Urothelium cell line (cell line): Measurements from ENCODE around the gene ANKRD13D.

Experiments used
- DNase-seq: peaks from one replicate; pipeline ENCODE4 v3.0.0; 2011; ENCODE audit warnings: low spot score, mixed read lengths
- FAIRE-seq: peaks from 2 replicates; lab custom pipeline; 2011; peaks lifted over from hg19 to GRCh38; lab: Jason Lieb, UNC

Gene ANKRD13D

DNA sequence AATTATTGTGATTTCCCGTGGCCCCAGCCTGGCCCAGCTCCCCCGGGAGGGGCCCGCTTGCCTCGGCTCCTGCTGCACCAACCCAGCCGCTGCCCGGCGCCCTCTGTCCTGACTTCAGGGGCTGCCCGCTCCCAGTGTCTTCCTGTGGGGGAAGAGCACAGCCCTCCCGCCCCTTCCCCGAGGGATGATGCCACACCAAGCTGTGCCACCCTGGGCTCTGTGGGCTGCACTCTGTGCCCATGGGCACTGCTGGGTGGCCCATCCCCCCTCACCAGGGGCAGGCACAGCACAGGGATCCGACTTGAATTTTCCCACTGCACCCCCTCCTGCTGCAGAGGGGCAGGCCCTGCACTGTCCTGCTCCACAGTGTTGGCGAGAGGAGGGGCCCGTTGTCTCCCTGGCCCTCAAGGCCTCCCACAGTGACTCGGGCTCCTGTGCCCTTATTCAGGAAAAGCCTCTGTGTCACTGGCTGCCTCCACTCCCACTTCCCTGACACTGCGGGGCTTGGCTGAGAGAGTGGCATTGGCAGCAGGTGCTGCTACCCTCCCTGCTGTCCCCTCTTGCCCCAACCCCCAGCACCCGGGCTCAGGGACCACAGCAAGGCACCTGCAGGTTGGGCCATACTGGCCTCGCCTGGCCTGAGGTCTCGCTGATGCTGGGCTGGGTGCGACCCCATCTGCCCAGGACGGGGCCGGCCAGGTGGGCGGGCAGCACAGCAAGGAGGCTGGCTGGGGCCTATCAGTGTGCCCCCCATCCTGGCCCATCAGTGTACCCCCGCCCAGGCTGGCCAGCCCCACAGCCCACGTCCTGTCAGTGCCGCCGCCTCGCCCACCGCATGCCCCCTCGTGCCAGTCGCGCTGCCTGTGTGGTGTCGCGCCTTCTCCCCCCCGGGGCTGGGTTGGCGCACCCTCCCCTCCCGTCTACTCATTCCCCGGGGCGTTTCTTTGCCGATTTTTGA lies 3.3 kb upstream of the ANKRD13D start:
- no peak for DNase-seq
- no peak for FAIRE-seq

DNA sequence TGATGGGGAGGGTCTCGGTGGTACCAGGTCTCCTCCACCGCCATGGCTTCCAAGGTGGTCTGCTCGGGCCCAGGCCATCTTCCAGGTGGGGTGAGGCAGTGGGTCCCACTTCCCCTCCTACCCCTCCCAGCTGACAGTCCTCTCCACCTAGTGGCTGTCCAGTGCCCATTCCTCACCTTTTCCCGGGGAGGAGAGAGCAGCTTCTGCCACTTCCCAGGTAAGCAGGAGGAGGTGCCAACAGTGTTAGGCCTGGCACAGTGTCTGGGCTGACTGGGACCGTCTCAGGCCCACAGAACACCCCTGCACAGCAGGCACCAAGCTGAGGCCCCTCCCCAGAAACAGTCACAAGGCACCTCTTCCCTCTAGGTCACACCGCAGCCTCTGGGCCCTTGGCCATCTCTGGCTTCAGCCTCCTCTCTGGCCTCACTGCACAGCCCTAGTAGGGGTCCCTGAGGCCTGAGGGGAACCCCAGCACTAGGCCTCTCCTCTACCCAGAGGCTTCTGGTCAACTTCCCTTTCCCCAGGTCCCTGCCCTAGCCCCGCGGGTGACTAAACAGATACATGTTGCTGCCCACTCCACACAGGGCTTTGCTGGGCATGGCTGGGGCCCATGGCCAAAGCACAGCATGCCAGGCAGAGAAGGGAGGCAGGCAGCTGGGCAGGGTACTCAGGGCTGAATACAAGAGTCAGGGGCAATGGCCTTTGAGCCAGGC lies 2.3 kb upstream of the ANKRD13D start:
- no peak for FAIRE-seq

DNA sequence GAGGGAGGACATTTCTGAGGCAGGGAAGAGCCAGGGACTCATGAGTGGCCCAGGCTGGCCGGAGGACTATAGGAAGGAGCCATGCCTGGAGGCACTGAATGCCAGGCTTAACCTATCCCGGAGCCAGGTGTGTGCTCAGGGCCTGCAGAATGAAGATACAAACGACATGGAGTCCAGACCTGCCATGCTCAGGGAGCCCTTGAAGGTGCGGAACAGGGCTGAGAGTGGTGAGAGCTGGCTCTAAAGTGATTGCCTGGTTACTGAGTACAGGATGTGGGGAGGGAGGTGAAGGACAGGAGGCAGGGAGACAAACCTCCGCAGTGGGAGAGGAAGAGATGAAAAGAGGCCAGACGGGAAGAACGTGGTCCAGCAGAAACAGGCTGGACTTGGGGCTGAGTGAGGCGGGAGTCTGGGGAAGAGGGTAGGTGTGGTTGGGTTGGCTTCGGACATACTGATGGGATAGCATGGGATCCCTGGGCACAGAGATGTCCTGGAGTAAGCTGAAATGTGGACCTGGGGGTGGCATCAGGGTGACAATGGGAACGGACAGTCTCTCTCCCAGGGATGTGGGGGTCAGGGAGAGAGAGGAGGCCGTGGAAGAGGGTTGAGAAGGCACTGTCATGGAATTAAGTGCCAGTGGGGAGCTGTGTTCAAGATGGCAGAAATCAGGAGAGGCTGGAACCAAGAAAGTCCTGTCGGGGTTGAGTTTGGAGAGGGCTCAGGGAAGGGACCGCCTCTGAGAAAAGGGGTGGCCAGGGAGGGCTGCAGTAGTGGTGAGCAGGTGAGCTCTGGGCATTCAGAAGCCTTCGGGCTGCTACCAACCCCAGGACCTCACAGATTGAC lies 1.5 kb upstream of the ANKRD13D start:
- DNase-seq (no peak), FAIRE-seq (no peak)

More for the DNA sequence above, 2.3 kb upstream of the ANKRD13D start:
- no peak for DNase-seq

DNA sequence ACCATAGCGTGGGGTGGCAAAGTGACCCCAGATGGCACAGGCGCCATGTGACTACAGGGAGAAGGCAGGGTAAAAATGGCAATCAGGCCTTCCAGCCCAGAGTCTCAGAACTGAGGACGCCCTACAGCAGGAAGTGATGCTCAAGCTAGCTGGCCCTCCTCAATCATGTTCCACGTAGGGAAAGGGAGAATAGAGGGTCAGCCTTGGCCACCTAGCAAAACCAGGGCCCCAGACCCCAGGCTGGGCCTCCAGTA lies 978 bp upstream of the ANKRD13D start:
- no peak for FAIRE-seq
- DNase-seq: no peak

DNA sequence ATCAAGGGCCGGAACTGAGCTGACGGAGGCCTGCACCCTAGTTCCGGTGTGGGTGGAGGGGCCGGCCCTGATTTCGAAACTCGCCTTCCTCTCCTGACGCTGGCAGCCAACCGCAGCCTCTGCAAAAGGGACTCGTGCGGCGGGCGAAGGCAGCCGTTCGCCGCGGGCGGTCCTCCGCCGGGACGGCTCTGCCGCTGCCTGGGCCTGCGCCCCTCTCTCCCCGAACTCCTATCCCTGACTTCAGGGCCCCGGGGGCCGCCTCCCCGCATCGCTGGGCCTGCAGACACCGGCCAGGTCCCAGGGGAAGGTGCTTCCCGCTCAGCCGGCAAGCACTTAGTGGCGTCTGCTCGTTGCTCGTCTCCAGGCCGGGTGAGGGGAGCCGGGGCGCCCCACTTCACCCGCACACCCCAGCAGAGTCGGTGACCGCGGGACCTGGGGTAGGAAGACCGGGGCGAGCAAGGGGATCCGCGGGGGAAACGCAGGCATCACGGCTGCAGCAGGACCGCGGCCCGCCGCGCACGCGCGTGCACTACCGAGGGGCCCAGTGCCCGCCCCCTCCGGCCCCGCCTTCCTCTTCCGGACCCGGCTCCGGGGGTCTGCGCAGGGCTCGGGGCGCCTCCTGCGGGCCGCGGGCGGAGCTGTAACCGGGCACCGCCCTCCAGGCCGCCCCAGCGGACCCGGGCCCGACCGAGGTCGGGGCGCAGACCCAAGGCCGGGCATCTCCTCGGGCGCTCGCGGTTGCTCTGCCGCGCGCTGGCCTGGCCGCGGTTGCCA lies 464 bp upstream of the ANKRD13D start:
- no peak for FAIRE-seq
- peak; percentile 92 for DNase-seq

DNA sequence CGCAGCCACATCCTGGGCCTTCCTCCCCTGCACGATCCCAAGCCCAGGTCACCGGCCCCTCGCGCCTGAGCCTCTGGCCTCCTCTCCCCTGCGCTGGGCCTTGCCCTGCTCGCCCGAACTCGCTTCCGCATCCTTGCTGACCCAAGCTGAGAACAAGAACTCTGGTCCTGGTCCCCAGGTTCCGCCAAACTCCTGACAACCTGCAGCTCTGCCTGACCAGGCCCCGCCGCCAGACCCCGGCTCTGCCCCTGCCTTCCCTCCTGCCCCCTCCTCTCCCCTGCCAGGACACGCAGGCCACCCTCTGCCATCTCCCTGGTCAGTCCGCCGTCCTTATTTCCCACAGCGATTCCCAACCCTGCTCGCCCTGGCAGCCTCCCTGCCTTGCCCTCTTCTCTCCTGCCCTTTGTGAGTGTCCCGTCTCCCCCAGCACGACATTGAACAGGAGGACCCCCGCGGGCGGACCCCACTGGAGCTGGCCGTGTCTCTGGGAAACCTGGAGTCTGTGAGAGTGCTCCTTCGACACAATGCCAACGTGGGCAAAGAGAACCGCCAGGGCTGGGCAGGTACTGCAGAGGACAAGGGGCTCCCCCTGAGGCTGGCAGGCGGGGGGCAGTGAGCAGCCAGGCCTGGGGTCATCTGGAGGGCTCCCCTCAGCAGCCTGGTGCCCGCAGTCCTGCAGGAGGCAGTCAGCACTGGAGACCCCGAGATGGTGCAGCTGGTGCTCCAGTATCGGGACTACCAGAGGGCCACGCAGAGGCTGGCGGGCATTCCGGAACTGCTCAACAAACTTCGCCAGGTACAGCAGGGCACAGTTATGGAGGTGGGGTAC lies 762 bp downstream of the ANKRD13D start:
- FAIRE-seq (no peak), DNase-seq (no peak)

DNA sequence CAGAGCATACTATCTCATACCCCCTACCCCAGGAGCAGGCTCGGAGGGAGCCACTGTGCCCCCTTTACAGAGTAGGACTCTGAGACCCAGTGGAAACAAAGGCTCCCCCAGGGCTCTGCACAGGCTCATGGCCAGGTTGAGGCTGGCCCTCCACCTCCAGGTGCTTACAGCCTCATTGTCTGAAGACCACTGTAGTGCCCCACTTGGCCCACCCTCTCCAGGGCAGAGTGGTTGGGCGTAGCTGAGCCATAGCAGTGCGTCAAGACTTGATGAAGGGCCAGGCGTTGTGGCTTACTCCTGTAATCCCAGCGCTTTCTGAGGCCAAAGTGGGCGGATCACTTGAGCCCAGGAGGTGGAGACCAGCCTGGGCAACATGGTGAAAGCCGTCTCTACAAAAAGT lies 1.7 kb downstream of the ANKRD13D start:
- FAIRE-seq: no peak
- no peak for DNase-seq

DNA sequence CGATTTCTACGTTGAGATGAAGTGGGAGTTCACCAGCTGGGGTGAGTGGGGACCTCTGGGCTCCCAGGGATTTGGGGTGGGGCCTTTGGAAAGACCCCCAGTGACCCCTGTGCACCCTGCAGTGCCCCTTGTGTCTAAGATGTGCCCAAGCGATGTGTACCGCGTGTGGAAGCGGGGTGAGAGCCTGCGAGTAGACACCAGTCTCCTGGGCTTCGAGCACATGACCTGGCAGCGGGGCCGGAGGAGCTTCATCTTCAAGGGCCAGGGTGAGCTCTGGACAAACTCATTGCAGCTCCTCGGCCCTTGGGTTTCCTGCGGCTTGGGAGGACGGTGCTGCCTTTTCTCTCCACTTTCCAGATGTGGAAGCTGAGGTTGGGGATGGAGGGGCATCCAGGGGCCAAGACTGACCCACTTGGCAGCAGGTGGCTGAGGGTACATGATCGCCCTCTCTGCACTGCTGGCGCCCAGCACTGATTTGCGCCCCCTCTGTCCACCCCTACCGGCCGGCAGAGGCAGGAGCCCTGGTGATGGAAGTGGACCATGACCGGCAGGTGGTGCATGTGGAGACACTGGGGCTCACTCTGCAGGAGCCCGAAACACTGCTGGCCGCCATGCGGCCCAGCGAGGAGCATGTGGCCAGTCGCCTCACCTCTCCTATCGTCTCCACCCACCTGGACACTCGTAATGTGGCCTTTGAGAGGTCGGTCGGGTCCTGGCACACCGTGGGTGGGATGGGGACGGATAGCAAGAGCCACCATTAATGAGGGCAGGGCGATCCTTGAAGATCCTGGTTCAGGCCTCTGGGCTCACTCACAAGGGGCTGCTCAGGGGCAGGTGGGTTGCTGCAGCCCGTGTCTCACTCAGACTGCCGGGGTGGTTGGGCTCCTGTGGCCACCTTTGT lies 2.6 kb downstream of the ANKRD13D start:
- no peak for FAIRE-seq
- DNase-seq: no peak

DNA sequence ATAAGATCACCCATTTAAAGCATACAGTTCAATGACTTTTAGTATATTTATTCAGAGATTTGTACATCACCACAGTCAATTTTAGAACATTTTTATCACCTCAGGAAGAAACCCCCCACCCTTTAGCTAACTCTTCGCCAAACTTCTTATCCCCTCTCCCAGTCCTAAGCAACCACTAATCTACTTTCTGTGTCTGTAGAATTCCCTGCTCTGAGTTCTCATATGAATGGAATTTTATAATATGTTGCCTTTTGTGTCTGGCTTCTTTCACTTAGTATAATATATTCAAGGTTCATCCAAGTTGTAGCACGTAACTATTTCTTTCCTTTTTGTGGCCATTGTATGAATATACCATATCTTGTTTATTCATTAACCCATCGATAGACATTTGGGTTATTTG lies 3.6 kb downstream of the ANKRD13D start:
- FAIRE-seq (no peak), DNase-seq (no peak)

DNA sequence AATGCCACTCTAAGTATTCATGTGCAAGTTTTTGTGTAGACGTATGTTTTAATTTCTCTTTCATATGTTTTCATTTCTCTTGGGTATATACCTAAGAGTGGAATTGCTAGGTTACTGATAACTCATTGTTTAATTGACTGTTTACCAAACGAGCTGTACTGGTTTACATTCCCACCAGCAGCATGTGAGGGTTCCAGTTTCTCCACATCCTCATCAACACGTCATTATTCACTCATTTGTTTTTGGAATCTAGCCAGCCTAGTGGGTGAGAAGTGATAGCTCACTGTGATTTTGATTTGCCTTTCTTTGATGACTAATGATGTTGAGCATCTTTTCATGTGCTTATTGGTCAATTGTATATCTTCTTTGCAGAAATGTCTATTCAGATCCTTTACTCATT lies 4.0 kb downstream of the ANKRD13D start:
- DNase-seq: no peak
- FAIRE-seq: no peak

DNA sequence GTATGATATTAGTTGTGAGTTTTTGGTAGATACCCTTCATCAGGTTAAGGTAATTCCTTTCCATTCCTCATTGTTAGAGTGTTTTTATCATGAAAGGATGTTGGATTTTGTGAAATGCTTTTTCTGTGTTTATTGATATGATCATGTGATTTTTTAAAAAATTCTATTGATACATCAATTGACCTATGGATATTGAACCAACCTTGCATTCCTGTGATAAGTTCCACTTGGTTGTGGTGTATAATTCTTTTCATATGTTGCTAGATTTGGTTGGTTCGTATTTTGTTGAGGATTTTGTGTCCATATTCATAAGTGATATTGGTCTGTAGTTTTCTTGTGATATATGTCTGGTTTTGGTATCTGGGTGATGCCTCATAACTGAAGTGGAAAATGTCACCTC lies 6.7 kb downstream of the ANKRD13D start:
- DNase-seq (no peak), FAIRE-seq (no peak)

DNA sequence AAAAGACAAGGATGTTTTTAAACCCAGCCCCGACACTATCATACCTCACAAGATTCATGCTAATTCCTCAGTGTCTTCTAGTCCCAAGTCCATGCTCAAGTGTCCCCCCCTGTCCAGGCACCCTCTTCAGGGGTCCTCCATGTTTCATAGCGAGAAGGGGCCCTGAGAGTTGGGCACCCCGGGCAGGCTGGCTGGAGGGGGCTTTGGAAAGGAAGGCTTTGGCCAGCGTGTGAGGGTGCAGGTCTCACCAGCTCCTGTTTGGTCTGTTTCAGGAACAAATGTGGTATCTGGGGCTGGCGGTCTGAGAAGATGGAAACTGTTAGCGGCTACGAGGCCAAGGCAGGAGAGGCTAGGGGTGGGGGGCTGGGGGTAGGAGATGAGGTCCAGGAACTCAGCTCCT lies 9.7 kb downstream of the ANKRD13D start:
- no peak for FAIRE-seq

DNA sequence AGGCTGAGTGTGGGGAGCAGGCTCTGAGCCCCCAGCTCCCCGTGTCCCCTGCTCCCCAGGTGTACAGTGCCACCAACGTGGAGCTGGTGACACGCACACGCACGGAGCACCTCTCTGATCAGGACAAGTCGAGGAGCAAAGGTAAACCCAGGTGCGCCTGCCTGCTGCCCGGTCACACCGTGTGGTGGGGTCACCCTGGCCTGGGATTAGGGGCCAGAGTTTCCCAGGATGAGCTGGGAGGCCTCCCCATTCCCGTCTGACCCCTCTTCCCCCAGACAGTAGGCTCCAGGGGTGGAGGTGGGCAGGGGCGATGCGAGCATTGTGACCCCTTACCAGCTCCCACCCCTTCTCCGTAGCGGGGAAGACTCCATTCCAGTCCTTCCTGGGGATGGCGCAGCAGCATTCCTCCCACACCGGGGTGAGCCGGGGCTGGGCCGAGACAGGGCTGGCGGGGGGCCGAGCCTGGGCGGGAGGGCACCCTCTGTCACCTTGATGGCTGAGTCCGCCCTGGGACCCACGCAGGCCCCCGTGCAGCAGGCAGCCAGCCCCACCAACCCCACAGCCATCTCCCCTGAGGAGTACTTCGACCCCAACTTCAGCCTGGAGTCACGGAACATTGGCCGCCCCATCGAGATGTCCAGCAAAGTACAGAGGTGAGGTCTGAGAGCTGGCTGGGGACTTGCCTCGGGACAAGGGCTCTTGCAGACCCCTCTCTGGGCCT lies 10.5 kb downstream of the ANKRD13D start:
- FAIRE-seq (no peak), DNase-seq (no peak)

More for the DNA sequence above, 9.7 kb downstream of the ANKRD13D start:
- no peak for DNase-seq

DNA sequence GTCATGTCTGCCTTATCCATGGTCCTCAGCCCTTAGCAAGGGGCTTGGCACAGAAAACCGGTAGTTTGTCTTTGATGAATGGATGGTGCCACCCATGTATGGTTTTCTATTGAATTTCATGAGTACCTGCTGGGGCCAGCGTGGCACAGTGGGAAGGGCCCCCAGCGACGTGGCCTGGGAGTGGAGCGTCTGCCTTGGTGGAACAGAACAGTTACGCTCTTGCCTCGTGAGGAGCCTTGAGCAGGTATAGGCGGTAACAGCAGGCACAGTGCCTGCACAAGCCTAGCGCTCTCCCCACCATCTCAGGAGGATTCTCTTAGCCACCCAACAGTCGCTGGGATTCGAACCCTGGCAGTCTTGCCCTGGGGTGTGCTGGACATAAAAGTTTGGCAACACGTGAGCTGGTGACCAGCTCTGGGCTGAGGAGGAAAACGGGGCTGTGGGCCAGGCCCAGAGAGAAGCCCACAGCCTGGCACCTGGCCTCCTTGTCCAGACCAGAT lies 11.2 kb downstream of the ANKRD13D start:
- FAIRE-seq (no peak), DNase-seq (no peak)

DNA sequence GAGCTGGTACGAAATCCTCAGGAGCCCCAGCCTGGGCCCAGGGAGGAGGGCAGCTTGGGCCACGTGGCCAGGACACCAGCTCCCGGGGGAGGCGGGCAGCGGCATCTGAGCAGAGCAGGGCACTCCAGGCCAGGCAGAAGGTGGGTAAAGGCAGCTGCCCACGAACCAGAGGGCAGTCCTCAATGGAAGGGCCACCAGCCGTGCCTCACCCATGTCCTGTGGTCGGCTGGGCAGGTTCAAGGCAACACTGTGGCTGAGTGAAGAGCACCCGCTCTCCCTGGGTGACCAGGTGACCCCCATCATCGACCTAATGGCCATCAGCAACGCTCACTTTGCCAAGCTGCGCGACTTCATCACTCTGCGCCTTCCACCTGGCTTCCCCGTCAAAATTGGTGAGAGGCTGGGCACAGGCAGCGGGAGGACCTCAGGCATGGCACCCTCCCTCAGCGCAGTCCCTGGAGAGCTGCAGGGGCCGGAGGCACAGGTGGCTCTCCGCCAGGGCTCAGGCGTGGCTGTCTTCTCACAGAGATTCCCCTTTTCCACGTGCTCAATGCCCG lies 11.7 kb downstream of the ANKRD13D start:
- FAIRE-seq: no peak
- DNase-seq: no peak

DNA sequence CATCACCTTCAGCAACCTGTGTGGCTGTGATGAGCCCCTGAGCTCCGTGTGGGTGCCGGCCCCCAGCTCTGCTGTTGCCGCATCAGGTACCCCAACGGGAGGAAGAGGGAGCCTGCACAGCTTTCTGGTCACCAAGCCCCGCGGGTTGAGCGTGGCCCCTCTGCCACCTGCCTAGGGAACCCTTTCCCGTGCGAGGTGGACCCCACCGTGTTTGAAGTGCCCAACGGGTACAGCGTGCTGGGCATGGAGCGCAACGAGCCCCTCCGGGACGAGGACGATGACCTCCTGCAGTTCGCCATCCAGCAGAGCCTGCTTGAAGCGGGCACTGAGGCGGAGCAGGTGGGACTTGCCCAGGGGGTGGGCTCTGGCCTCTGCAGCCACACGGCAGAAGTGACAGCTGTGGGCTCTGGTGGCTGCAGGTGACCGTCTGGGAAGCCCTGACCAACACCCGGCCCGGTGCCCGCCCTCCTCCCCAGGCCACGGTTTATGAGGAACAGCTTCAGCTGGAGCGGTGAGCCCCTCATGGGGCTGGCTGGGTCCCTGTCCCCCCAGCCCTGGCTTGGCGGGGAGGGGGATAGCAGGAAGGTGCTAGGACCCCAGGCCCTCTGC lies 12.3 kb downstream of the ANKRD13D start:
- FAIRE-seq: no peak
- no peak for DNase-seq

DNA sequence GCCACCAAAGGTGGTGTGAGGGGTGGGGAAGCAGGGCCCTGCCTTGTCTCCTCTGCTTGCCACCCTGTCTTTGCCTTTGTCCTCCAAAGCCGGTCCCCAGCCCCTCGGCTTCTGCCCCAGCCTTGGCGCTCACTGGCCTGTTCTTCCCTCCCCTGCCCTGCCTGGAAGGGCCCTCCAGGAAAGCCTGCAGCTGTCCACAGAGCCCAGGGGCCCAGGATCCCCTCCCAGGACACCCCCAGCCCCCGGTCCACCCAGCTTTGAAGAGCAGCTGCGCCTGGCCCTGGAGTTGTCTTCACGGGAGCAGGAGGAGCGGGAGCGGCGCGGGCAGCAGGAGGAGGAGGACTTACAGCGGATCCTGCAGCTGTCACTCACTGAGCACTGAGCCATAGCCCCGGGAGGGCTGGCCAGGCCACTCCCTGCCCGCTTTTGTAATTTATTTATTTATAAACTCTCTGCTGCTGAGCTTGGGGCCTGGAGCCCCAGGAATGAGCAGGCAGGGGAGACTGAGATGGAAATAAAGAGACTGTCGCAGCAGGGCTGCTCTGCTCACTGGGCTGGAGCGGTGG lies 12.9 kb downstream of the ANKRD13D start:
- no peak for FAIRE-seq
- DNase-seq: no peak
